Keratinocyte (primary cell): ENCODE data around the gene UTS2B.

Source experiments
- EZH2 ChIP-seq: IDR thresholded peaks from one replicate; pipeline ENCODE4 v1.6.1; 2012; ENCODE audit warnings: inconsistent platforms, mild to moderate bottlenecking, low read length, moderate library complexity
- TF ChIP-seq, protein P1 (sequence below), 3 experiments: IDR thresholded peaks in 1 of 3; conservative IDR thresholded peaks in 1 of 3; optimal IDR thresholded peaks in 1 of 3; 2 replicates in 2 of 3; 3 replicates in 1 of 3; pipeline versions ENCODE3 to v1.5.1; 2011; ENCODE audit warnings: low read length in 3 of 3, mild to moderate bottlenecking in 3 of 3, moderate library complexity in 2 of 3, control low read depth in 1 of 3, inconsistent platforms in 1 of 3; ENCODE audit not compliant: insufficient read depth in 2 of 3; ENCODE audit errors: extremely low read depth in 1 of 3

DNA sequence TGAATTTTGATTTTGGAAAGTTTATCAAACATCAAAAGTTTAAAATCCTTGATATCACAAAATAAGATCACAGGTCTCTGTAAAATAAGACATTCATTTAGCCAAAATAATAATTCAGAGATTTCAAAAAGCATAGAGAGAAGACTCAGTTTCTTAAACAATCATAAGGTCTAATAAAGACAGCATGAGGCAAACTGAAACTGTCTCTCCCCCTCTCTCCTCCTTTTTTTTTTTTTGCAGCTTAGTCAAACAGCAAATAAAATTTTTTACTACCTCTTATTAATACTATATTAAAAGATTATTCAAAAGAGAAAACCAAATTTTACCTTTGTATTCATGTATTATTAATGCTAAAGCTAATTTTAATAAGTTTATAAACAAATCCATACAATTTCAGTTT lies 73.9 kb downstream of the UTS2B start:
- TF ChIP-seq, protein P1, sequence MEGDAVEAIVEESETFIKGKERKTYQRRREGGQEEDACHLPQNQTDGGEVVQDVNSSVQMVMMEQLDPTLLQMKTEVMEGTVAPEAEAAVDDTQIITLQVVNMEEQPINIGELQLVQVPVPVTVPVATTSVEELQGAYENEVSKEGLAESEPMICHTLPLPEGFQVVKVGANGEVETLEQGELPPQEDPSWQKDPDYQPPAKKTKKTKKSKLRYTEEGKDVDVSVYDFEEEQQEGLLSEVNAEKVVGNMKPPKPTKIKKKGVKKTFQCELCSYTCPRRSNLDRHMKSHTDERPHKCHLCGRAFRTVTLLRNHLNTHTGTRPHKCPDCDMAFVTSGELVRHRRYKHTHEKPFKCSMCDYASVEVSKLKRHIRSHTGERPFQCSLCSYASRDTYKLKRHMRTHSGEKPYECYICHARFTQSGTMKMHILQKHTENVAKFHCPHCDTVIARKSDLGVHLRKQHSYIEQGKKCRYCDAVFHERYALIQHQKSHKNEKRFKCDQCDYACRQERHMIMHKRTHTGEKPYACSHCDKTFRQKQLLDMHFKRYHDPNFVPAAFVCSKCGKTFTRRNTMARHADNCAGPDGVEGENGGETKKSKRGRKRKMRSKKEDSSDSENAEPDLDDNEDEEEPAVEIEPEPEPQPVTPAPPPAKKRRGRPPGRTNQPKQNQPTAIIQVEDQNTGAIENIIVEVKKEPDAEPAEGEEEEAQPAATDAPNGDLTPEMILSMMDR (optimal IDR thresholded peaks at IDR 0.05 in 1 of 3, IDR thresholded peaks at IDR 0.05 in 1 of 3, conservative IDR thresholded peaks at IDR 0.05 in 1 of 3; ENCODE audit: extremely low read depth in 1 of 3, insufficient read depth in 2 of 3, low read length in 3 of 3), result no peak
- no peak for TF ChIP-seq EZH2
